ENCODE measurements around the gene OR51B6.
"Not testable (repeated sequence)": the region's sequence is repeated elsewhere in the genome, so short reads cannot be mapped to it uniquely, and the experiment has no call there.

The OR51B6 gene

GRCh38 chr11:5366365-5366764 is 15.1 kb downstream of the OR51B6 start:
- DNase-seq = not testable (repeated sequence)

GRCh38 chr11:5366856-5367255 is 15.5 kb downstream of the OR51B6 start:
- DNase-seq = no peak

- no peak for DNase-seq
Observed at GRCh38 chr11:5367448-5368074, 16.3 kb downstream of the OR51B6 start.

GRCh38 chr11:5368502-5369043 is 17.3 kb downstream of the OR51B6 start:
- no peak for DNase-seq

- no peak for DNase-seq
Observed at GRCh38 chr11:5369789-5370188, 18.5 kb downstream of the OR51B6 start.

- DNase-seq = peak; percentile 55
Observed at GRCh38 chr11:5380740-5381342, 29.5 kb downstream of the OR51B6 start.

- no peak for DNase-seq
Observed at GRCh38 chr11:5383576-5383975, 32.3 kb downstream of the OR51B6 start, which contains the start of gene OR51M1. Gene OR51M1 (plus strand): TSS chr11:5383812. CDS start chr11:5389399, 5,587 bp downstream.

- no peak for DNase-seq
Observed at GRCh38 chr11:5384335-5384734, 33.0 kb downstream of the OR51B6 start.

- no peak for DNase-seq
Observed at GRCh38 chr11:5390210-5390609, 38.9 kb downstream of the OR51B6 start.

GRCh38 chr11:5394091-5394490 is 42.8 kb downstream of the OR51B6 start:
- DNase-seq = no peak

GRCh38 chr11:5398936-5399335 is 47.6 kb downstream of the OR51B6 start:
- DNase-seq = no peak
